HG02981 (cell line): ENCODE data around the gene IFNLR1.
A peak's percentile ranks its signal among the peaks of the same experiment; 100 is the strongest.

Source experiments
- ATAC-seq: cut with Tn5 transposase; IDR thresholded peaks from one replicate; pipeline ENCODE4 v1.9.1; 2021; ENCODE audit warnings: mild to moderate bottlenecking, moderate library complexity; ENCODE audit not compliant: unreplicated experiment

Gene IFNLR1

DNA sequence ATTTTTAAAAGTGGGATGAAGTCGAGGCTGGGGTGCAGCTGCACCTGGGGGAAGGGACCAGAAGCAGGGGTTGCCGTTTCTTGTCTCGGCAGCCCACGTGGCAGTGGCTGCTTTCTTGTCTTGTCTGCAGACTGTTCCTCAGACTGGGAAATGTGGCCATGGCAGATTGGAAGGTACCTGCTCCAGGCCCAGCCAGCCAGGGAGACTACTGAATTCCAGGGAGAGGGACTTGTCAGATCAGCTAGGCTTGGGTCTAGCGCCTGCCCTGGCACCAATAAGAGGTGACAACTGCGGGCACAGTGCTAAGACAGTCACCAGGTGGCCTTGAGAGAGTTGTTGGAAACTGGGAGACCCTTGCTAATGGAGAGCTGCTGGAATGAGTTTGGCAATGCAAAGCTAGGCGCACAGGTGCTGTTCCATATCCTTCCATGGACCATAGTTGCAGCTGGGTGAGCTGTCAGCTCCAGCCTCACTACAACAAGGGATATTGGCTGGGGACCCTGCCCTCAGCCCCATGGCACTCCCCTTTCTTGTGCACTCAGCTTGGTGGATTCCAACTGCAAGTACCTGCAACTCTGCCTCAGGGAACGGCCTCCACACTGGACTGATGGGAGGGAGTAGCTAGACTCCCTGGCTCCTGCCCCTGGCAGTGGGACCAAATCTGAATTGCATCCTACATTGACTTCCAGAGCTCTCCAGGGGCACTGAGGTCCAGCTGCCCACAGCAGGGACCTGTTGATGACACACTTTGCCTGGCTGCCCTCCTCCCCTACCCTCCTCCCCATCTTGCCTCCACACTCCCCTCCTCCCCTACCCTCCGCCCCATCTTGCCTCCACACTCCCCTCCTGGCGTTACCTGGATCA, 34.2 kb downstream of the IFNLR1 start:
- no peak for ATAC-seq

DNA sequence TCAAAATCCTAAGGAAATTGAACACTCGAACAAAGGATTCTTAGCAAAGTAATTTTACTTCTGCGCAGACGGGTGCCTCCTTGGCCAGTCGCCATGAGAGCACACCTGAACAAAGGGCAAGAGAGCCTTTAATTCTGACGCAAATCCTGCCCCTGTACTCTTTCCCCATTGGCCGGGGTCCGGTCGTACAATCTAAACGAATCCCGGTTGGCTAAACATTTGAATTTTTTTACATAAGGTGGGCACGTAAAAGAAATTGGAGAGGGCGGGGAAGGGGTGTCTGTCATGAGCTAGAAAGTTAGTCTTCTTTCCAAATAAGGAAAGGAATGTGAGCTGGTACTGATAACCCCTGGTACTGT, 35.9 kb downstream of the IFNLR1 start:
- ATAC-seq, result no peak

GRCh38 chr1:24150234-24151174, 36.6 kb downstream of the IFNLR1 start:
- ATAC-seq, result peak; percentile 54

DNA sequence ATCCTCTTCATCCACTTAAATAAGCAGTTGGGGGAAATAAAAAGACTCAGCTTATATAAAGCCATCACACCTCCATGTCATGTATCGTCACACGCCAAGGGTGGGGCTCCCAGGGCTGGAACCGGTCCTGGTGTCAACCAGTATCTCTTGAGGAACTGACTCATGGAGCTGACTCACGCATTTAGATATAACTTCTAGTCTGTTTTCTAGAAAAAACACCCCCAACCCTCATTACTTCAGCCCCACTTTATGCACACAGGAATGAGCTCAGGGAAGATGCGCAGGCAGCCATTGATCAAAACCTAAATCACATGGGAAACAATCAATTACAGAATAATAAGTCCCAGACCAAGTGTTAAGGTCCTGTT, 37.2 kb downstream of the IFNLR1 start:
- ATAC-seq, result no peak

GRCh38 chr1:24147816-24148215, 39.3 kb downstream of the IFNLR1 start:
- no peak for ATAC-seq

- ATAC-seq, result no peak
Measured at GRCh38 chr1:24147194-24147593, 39.9 kb downstream of the IFNLR1 start.

- ATAC-seq, result no peak
Measured at GRCh38 chr1:24142546-24143534, 44.2 kb downstream of the IFNLR1 start, which contains the start of gene IL22RA1. Gene IL22RA1, minus strand, starts transcription at chr1:24143140. Its CDS starts 58 bp downstream, at chr1:24143082.

DNA sequence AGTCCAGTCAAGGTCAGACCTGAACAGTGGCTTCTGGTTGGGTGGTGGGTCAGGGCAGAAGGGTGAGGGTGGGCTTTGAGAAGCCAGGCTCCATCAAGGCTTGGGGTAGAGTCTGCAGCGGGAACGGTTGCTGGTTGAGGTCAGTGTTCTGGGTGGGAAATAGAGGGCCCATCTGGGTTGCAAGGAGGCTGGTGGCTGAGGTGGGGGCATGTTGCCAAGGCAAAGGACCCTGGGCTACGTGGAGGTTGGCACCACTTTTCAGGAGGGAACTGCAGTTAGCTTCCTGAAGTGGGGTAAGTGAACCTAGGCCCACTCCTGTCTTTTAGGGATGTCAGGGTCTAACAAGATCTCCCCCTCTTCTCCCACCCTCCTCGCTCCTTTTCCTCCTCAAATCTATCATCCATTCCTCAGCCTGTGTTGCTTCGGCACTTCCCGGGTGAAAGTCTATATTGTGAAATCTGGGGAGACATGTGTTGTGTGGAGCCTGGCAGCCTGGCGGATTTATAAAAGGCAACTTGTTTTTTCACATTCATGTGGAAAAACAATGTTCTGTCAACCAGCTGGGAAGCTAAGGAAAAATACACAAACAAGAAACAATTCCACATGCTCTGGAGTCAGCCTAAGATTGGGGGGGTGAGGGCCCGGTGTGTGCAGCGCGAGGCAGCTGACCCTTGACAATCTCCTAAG, 45.6 kb downstream of the IFNLR1 start:
- ATAC-seq, result no peak

DNA sequence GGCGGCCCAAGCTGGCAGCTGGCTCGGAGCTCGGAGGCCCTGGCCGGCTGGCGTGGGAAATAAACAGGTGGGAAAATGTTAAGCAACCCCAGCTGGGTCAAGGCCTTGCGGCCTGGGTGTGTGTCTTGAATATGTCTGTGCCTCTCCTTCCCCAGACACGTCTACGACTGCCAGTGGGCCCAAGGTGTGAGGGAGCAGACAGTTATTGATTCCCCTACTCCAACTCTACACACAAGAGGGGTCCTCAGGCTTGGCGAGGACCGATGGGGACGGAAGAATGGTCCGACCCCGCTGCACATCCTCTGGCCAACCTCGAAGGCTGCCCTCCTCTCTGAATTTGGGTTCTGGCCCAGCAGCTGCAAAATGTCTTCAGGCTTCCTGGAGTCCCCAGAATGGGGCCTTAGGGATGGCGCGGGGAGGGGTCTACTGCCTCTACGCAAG, 46.3 kb downstream of the IFNLR1 start:
- no peak for ATAC-seq

- no peak for ATAC-seq
Measured at GRCh38 chr1:24139841-24140425, 47.2 kb downstream of the IFNLR1 start.

GRCh38 chr1:24139222-24139489, 47.9 kb downstream of the IFNLR1 start:
- no peak for ATAC-seq

- ATAC-seq, result no peak
Measured at GRCh38 chr1:24138476-24139221, 48.4 kb downstream of the IFNLR1 start.

DNA sequence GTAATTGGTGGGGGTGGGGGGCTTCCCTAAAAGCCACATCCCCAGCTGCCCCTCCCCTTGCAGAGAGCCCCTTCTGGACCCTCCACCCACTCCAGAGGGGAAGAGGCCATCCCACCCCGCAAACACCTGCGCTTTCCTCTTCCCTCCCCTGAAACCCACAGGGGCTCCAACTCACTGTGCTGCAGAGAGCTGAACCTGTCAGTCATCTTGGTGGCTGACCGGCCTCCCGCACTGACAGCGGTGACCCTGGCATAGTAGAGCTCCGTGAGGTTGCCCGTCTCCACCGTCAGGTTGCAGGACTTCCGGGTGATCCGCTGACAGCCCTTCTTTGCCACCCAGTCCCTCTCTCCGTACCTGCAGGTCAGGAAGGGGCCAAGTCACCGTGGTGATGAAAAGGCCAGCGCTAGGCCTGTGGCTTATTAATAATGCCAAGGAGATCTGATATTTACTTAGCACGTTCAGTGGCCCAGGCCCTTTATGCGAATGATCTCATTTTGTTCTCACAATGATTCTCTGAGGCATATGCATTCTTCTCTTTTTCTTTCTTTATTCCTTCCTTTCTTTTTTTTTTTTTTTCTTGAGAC, 50.0 kb downstream of the IFNLR1 start:
- no peak for ATAC-seq

- no peak for ATAC-seq
Measured at GRCh38 chr1:24134376-24134775, 52.7 kb downstream of the IFNLR1 start.

DNA sequence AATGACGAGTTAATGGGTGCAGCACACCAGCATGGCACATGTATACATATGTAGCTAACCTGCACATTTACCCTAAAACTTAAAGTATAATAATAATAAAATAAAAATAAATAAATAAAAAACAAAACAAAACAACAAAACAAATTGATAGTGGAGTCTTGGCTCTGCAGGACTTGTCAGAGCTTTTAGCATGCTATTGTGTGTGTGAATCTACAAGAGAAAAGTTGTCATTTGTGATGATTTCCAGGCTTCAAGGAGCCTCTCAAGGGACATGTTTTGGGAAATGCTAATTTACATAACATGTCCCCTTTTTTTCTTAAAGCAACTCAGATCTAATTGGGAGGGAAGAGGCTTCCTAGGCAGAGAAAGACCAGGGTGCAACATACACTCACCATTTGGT, 53.3 kb downstream of the IFNLR1 start:
- ATAC-seq, result no peak

- ATAC-seq, result no peak
Measured at GRCh38 chr1:24130385-24130784, 56.7 kb downstream of the IFNLR1 start.

GRCh38 chr1:24127801-24128363, 59.2 kb downstream of the IFNLR1 start:
- no peak for ATAC-seq

GRCh38 chr1:24127134-24127800, 59.8 kb downstream of the IFNLR1 start:
- ATAC-seq, result no peak
